Neuronal stem cell (in vitro differentiated cells): ENCODE results near the gene MRPL23.

ENCODE experiments used
- DNase-seq: peaks from one replicate; pipeline ENCODE4 v3.0.0-alpha.2; 2013; ENCODE audit warnings: low spot score
- H2AFZ ChIP-seq: one replicate; pipeline ENCODE4 v1.6.1; 2013; ENCODE audit warnings: mild to moderate bottlenecking, low read length, inconsistent platforms
- H2AK5ac ChIP-seq: 2 replicates; pipeline ENCODE4 v1.6.1; 2013; ENCODE audit warnings: low read depth, mild to moderate bottlenecking, inconsistent platforms, low read length, moderate library complexity, mixed read lengths
- H2BK120ac ChIP-seq: 2 replicates; pipeline ENCODE4 v1.6.1; 2013; ENCODE audit warnings: low read depth, mild to moderate bottlenecking, inconsistent platforms, low read length, moderate library complexity, mixed read lengths
- H2BK12ac ChIP-seq: one replicate; pipeline ENCODE4 v1.6.1; 2013; ENCODE audit warnings: low read length, inconsistent platforms
- H2BK15ac ChIP-seq: 2 replicates; pipeline ENCODE4 v1.6.1; 2013; ENCODE audit warnings: mild to moderate bottlenecking, low read length, inconsistent platforms, mixed read lengths
- H2BK5ac ChIP-seq: one replicate; pipeline ENCODE4 v1.6.1; 2013; ENCODE audit warnings: inconsistent platforms, mild to moderate bottlenecking, low read length, moderate library complexity
- H3K14ac ChIP-seq: one replicate; pipeline ENCODE4 v1.6.1; 2013; ENCODE audit warnings: low read length, inconsistent platforms
- H3K18ac ChIP-seq: 2 replicates; pipeline ENCODE4 v1.6.1; 2013; ENCODE audit warnings: low read length, inconsistent platforms
- H3K23ac ChIP-seq: 2 replicates; pipeline ENCODE4 v1.6.1; 2013; ENCODE audit warnings: low read depth, mild to moderate bottlenecking, mixed read lengths, low read length, inconsistent platforms; ENCODE audit not compliant: poor library complexity
- H3K27ac ChIP-seq: replicated peaks from 3 replicates; pipeline ENCODE4 v1.5.1; 2013; ENCODE audit warnings: low read length, inconsistent platforms
- H3K27me3 ChIP-seq, 3 experiments: 2 replicates each; pipeline ENCODE4 v1.6.1; 2013; ENCODE audit warnings: low read length in 3 of 3, mild to moderate bottlenecking in 2 of 3, inconsistent platforms in 1 of 3, low read depth in 1 of 3, mixed read lengths in 1 of 3, moderate library complexity in 1 of 3; ENCODE audit not compliant: control insufficient read depth in 3 of 3, insufficient read depth in 3 of 3
- H3K36me3 ChIP-seq, 2 donors: replicated peaks in 1 of 2; 2 replicates each; pipeline ENCODE4 v1.6.1; 2013; ENCODE audit warnings: low read length in 2 of 2; ENCODE audit not compliant: control insufficient read depth in 2 of 2, insufficient read depth in 2 of 2
- H3K4ac ChIP-seq: 2 replicates; pipeline ENCODE4 v1.6.1; 2013; ENCODE audit warnings: inconsistent platforms, mild to moderate bottlenecking, low read length, moderate library complexity
- H3K4me1 ChIP-seq, 2 donors: 1 replicate in 1 of 2; 2 replicates in 1 of 2; pipeline ENCODE4 v1.6.1; 2013; ENCODE audit warnings: low read length in 2 of 2, low read depth in 1 of 2; ENCODE audit not compliant: control insufficient read depth in 2 of 2, insufficient read depth in 1 of 2
- H3K4me2 ChIP-seq: one replicate; pipeline ENCODE4 v1.6.1; 2013; ENCODE audit warnings: mild to moderate bottlenecking, low read length, inconsistent platforms; ENCODE audit not compliant: insufficient read depth, poor library complexity, severe bottlenecking
- H3K4me3 ChIP-seq, 2 donors: 2 replicates each; pipeline ENCODE4 v1.5.1; 2013; ENCODE audit warnings: low read length in 2 of 2, mild to moderate bottlenecking in 2 of 2, inconsistent platforms in 1 of 2, moderate library complexity in 1 of 2
- H3K79me1 ChIP-seq: one replicate; pipeline ENCODE4 v1.6.1; 2013; ENCODE audit warnings: low read depth, mild to moderate bottlenecking, inconsistent platforms, low read length, moderate library complexity
- H3K9ac ChIP-seq: one replicate; pipeline ENCODE4 v1.6.1; 2013; ENCODE audit warnings: mild to moderate bottlenecking, low read depth, low read length, inconsistent platforms; ENCODE audit not compliant: poor library complexity
- H3K9me3 ChIP-seq, 2 donors: replicated peaks in 1 of 2; 2 replicates each; pipeline versions ENCODE3 to v1.6.1; 2013; ENCODE audit warnings: low read length in 2 of 2, mild to moderate bottlenecking in 2 of 2, inconsistent platforms in 1 of 2, low read depth in 1 of 2, mixed read lengths in 1 of 2, moderate library complexity in 1 of 2; ENCODE audit not compliant: control insufficient read depth in 2 of 2, insufficient read depth in 1 of 2
- H4K8ac ChIP-seq: one replicate; pipeline ENCODE4 v1.6.1; 2013; ENCODE audit warnings: low read depth, mild to moderate bottlenecking, inconsistent platforms, low read length, moderate library complexity
- H4K91ac ChIP-seq: one replicate; pipeline ENCODE4 v1.6.1; 2013; ENCODE audit warnings: low read length, low read depth, mild to moderate bottlenecking, inconsistent platforms; ENCODE audit not compliant: poor library complexity
- whole genome bisulfite sequencing, 2 donors: extraction: QIAGEN DNeasy Blood & Tissue Kit; methylation state at CpG; one replicate each; pipeline ENCODE4 v1.1.7; 2013; ENCODE audit warnings: missing lambda C conversion rate in 2 of 2, mixed read lengths in 1 of 2; ENCODE audit not compliant: insufficient read length in 2 of 2, insufficient replicate concordance in 1 of 2; ENCODE audit errors: extremely low coverage in 2 of 2; 5-methylcytosine and 5-hydroxymethylcytosine counted together

MRPL23 gene

DNA sequence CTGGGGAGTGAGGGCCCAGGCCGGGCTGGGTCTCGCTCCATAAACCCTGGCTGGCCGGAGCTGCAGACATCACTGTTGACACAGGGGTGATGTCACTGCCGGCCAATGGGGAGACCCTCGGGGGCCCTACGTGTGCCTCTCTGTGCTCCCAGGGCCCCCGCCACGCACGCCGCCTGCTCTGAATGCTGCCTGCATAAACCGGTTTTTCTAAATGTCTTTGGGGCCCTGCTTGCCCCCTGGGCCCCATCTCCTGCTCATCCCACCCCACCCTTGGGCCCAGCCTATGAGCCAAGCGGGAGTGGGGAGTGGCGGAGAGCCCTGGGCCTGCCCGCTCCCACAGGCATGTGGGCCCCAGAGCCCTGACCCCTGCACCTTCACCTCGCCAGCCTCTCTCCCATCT, 42.8 kb downstream of the MRPL23 start:
- no peak overlapping the region for H4K91ac ChIP-seq
- no peak overlapping the region for H2BK120ac ChIP-seq
- H3K27ac ChIP-seq: no peak overlapping the region
- H3K4ac ChIP-seq: no peak overlapping the region
- no peak overlapping the region for H3K18ac ChIP-seq
- no peak overlapping the region for H2AK5ac ChIP-seq
- H3K4me2 ChIP-seq: no peak overlapping the region
- no peak overlapping the region for H3K4me3 ChIP-seq
- no CpG with 5 or more reads among the region's 15 CpGs for WGBS, 2 donors
- no peaks in the 10 kb centered on the region for H3K4me1 ChIP-seq
- no peaks in the 10 kb centered on the region for H3K79me1 ChIP-seq
- no peak overlapping the region for H2AFZ ChIP-seq
- H2BK12ac ChIP-seq: no peak overlapping the region
- no peak overlapping the region for H3K9ac ChIP-seq
- no peak overlapping the region for H2BK5ac ChIP-seq
- H4K8ac ChIP-seq: no peak overlapping the region
- no peaks in the 10 kb centered on the region for H3K9me3 ChIP-seq
- DNase-seq: no peak
- no peaks in the 10 kb centered on the region for H3K27me3 ChIP-seq
- no peak overlapping the region for H3K23ac ChIP-seq
- H3K36me3 ChIP-seq: no peaks in the 10 kb centered on the region
- no peak overlapping the region for H3K14ac ChIP-seq
- H2BK15ac ChIP-seq: no peak overlapping the region

DNA sequence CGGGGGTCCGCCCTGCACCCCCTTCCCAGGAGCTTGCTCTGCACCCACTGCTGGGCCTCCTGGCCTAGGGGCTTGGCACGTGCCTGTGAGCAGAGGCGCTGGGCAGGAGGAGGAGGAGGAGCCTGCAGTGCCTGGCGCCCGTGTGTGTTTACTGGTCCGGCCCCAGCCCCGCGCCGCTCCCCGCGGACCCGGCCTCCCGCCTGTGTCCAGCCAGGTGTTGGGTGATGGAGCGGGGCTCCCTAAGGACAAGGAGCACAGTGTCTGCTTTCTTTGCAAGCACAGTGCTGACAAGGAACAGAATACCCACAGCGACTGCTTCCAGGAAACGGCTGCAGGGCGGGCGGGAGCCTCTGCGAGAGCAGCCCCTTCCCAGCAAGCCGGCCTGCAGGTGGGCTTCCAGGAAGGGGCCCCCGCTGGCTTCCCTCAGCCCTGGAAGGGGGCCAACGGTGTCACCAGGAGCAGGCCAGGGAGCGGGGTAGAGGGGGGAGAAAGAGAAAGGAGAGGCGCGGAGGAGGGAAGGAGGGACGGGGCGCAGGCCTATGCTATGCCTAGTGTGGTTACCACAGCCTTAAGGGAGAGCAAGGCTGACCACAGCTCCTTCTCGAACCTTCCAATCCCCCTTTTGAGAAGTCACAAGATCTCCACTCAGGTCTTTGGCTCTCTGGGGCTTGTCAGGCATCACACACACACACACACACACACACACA, 43.9 kb downstream of the MRPL23 start:
- no peak overlapping the region for H3K14ac ChIP-seq
- no peaks in the 10 kb centered on the region for H3K27me3 ChIP-seq
- no peak overlapping the region for H2BK120ac ChIP-seq
- H2AFZ ChIP-seq: no peak overlapping the region
- no peak overlapping the region for H3K27ac ChIP-seq
- no peak overlapping the region for H3K4me2 ChIP-seq
- WGBS, 2 donors: no CpG with 5 or more reads among the region's 29 CpGs
- H2BK5ac ChIP-seq: no peak overlapping the region
- H2AK5ac ChIP-seq: no peak overlapping the region
- no peak overlapping the region for H2BK15ac ChIP-seq
- no peak overlapping the region for H4K91ac ChIP-seq
- H3K4ac ChIP-seq: no peak overlapping the region
- no peaks in the 10 kb centered on the region for H3K36me3 ChIP-seq
- H4K8ac ChIP-seq: no peak overlapping the region
- no peak overlapping the region for H3K23ac ChIP-seq
- H3K9me3 ChIP-seq: no peaks in the 10 kb centered on the region
- H3K79me1 ChIP-seq: no peaks in the 10 kb centered on the region
- no peaks in the 10 kb centered on the region for H3K4me1 ChIP-seq
- no peak overlapping the region for H2BK12ac ChIP-seq
- H3K4me3 ChIP-seq: no peak overlapping the region
- no peak overlapping the region for H3K9ac ChIP-seq
- no peak for DNase-seq
- H3K18ac ChIP-seq: no peak overlapping the region

DNA sequence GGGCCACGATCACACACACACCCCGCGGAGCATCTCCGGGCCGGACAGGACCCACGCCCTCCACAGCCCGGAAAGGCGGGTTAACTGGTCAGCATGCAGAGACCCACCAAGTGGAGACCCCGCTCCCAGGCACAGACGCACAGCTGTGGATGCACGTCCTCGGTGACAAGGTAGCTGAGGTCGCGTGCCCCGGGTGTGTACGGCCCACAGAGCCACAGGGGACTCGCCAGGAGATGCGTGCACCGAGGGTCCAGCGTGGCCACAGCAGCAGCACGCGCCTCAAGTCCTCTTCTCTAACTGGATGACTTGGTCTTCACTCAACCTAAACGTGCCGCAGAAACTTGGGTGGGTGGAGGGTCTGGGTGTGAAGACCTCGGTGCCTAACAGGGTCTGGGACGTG, 45.0 kb downstream of the MRPL23 start:
- no peak overlapping the region for H2BK5ac ChIP-seq
- H4K8ac ChIP-seq: no peak overlapping the region
- no peak overlapping the region for H2AFZ ChIP-seq
- H4K91ac ChIP-seq: no peak overlapping the region
- WGBS, 2 donors: no CpG with 5 or more reads among the region's 26 CpGs
- no peak overlapping the region for H2BK120ac ChIP-seq
- H3K9me3 ChIP-seq: no peaks in the 10 kb centered on the region
- no peak overlapping the region for H2AK5ac ChIP-seq
- H3K4me3 ChIP-seq: no peak overlapping the region
- H3K27me3 ChIP-seq: no peaks in the 10 kb centered on the region
- H3K9ac ChIP-seq: no peak overlapping the region
- H2BK12ac ChIP-seq: no peak overlapping the region
- no peaks in the 10 kb centered on the region for H3K4me1 ChIP-seq
- no peak overlapping the region for H3K14ac ChIP-seq
- H3K4ac ChIP-seq: no peak overlapping the region
- H3K36me3 ChIP-seq: no peaks in the 10 kb centered on the region
- no peak overlapping the region for H3K27ac ChIP-seq
- no peak overlapping the region for H2BK15ac ChIP-seq
- no peak for DNase-seq
- no peaks in the 10 kb centered on the region for H3K79me1 ChIP-seq
- no peak overlapping the region for H3K18ac ChIP-seq
- H3K4me2 ChIP-seq: no peak overlapping the region
- no peak overlapping the region for H3K23ac ChIP-seq

DNA sequence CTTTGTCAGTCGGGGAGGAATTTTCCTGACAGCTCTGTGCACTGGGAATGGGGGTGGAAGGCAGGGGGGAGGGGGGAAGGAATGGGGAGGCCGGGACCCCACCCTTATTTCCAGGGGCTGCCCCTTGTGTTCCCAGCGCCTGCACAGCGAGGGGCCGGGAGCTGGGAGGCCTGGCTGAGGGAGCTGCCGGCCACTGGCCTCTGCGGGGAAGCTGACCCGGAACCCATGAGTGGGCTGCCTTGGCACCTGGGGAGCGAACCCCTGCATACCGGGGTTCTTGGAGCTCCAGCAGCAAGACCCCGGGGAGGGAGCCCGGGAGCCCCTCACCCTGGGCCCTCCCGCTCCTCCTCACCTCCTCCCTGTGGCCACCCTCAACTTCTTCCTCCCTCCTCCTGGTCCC, 47.0 kb downstream of the MRPL23 start:
- Histone ChIP-seq H4K8ac (no peak overlapping the region), H3K18ac (no peak overlapping the region), H3K4ac (no peak overlapping the region), H3K4me2 (no peak overlapping the region), H2BK5ac (no peak overlapping the region), H2BK12ac (no peak overlapping the region), H3K27ac (no peak overlapping the region), H2BK15ac (no peak overlapping the region), H3K4me3 (no peak overlapping the region), H2AFZ (no peak overlapping the region), H2BK120ac (no peak overlapping the region), H3K9ac (no peak overlapping the region), H4K91ac (no peak overlapping the region), H3K79me1 (no peaks in the 10 kb centered on the region), H2AK5ac (no peak overlapping the region), H3K27me3 (no peaks in the 10 kb centered on the region), H3K23ac (no peak overlapping the region), H3K14ac (no peak overlapping the region), H3K9me3 (no peaks in the 10 kb centered on the region), H3K4me1 (no peaks in the 10 kb centered on the region), H3K36me3 (no peaks in the 10 kb centered on the region)
- no CpG with 5 or more reads among the region's 13 CpGs for WGBS, 2 donors
- no peak for DNase-seq
